H7 (cell line): Measurements from ENCODE around the gene ZNF93. TPM values are rescaled to one million over a fixed set of nuclear protein-coding genes. Genes with fewer than 3 reads are reported as not detected.
"Not testable (repeated sequence)": the region's sequence is repeated elsewhere in the genome, so short reads cannot be mapped to it uniquely, and the experiment has no call there.

Experiments used
- DNase-seq: peaks from one replicate; pipeline ENCODE4 v3.0.0; 2012
- H3K27me3 ChIP-seq: 2 replicates; pipeline ENCODE4 v1.6.0; 2011; ENCODE audit warnings: mild to moderate bottlenecking, low read length; ENCODE audit not compliant: control insufficient read depth, insufficient read depth
- H3K36me3 ChIP-seq: replicated peaks from 2 replicates; pipeline ENCODE4 v1.5.1; 2011; ENCODE audit warnings: low read length; ENCODE audit not compliant: control insufficient read depth, insufficient read depth
- H3K4me3 ChIP-seq: 2 replicates; pipeline ENCODE4 v1.5.1; 2011; ENCODE audit warnings: low read depth, mild to moderate bottlenecking, control low read depth, low read length, moderate library complexity; ENCODE audit not compliant: insufficient read depth
- total RNA-seq: library from RNA; depleted of rRNA; stranded (reverse); fragments of >200 nt; shearing (Covaris generic); gene quantifications from 2 replicates; pipeline ENCODE4 v1.2.3, GENCODE V29; 2014; rRNA removed

ZNF93 gene
- total RNA-seq, 1 experiment from 2014 or later = not detected

DNA sequence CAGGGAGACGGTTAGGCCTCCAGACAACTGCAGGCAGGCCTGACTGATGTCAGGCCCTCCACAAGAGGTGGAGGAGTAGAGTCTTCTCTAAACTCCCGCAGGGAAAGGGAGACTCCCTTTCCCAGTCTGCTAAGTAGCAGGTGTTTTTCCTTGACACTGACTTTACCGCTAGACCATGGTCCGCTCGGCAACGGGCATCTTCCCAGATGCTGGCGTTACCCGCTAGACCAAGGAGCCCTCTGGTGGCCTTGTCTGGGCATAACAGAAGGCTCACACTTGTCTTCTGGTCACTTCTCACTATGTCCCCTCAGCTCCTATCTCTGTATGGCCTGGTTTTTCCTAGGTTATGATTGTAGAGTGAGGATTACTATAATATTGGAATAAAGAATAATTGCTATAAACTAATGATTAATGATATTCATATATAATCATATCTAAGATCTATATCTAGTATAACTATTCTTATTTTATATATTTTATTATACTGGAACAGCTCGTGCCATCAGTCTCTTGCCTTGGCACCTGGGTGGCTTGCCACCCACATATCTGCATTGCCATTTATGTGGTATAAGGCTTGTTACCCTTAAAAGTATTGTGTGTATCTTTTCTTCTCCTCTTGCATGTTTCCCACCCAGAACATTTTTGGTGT is 58.5 kb downstream of the ZNF93 start:
- H3K4me3 ChIP-seq, H3K27me3 ChIP-seq, DNase-seq, H3K36me3 ChIP-seq: not testable (repeated sequence)

- no peaks in the 10 kb centered on the region for H3K36me3 ChIP-seq
- DNase-seq = no peak
- no peak overlapping the region for H3K4me3 ChIP-seq
- no peaks in the 10 kb centered on the region for H3K27me3 ChIP-seq
Measured at GRCh38 chr19:19964416-19964815, 63.7 kb downstream of the ZNF93 start.

DNA sequence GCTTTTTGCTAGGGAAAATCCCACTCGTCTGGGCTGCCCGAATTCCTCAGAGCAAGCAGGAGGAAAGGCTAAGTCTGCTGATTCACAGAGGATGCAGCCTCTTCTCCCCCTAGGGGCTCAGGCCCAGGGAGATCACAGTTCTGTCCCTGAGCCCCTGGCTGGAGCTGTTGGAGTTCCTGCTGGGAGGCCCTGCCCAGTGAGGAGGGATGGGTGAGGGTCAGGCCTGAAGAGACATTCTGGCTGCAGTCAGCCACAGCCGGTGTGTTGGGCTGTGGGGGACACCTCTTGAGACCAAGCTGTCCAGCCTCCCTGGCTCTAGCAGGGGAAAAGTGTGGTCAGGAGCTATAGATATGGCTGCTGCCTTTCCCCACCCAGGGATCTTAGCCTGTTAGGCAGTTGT is 65.4 kb downstream of the ZNF93 start:
- H3K27me3 ChIP-seq, H3K4me3 ChIP-seq, H3K36me3 ChIP-seq, DNase-seq: not testable (repeated sequence)

DNA sequence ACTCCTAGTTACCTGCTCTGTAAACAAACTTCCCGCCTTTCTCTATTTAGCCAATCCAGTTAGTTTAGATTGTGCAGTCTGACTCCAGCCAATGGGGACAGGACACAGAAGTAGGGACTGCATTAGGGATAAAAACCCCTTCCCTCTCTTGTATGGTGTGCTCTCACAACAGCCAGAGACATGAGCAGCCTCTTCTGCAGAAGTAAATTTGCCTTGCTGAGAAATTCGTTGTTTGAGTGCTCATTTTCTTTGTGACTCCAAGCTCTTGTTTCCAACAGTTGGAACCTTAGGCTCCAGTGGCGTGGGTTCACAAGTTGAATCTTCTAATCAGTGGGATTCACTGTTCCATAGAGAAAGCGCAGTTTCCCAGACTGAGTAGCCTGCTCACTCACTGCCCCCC is 66.1 kb downstream of the ZNF93 start:
- H3K27me3 ChIP-seq = no peaks in the 10 kb centered on the region
- no peak for DNase-seq
- H3K4me3 ChIP-seq = no peak overlapping the region
- H3K36me3 ChIP-seq = no peaks in the 10 kb centered on the region

Other genes starting within 250 kb of the ZNF93 start
- gene ATP13A1, start 237.3 kb upstream of the ZNF93 start, total RNA-seq = 36.2 and 40.6 TPM in 2 replicates
- gene ZNF101, start 232.1 kb upstream of the ZNF93 start, total RNA-seq = 24.1 and 24.9 TPM in 2 replicates
- 2.3 and 4.3 TPM in 2 replicates for gene ZNF14, start 167.8 kb upstream of the ZNF93 start, total RNA-seq
- gene ZNF506, start 79.2 kb upstream of the ZNF93 start, total RNA-seq = 0.04 and 0.07 TPM in 2 replicates
- not detected in 2 replicates for gene ZNF253, start 35.1 kb upstream of the ZNF93 start, total RNA-seq
- 2.4 and 4.4 TPM in 2 replicates for gene ZNF682, start 138.6 kb downstream of the ZNF93 start, total RNA-seq
- gene ZNF90, start 177.1 kb downstream of the ZNF93 start, total RNA-seq = 3.5 and 7.3 TPM in 2 replicates